K562 (cell line): Measurements from ENCODE around the gene KLHDC2. TPM values are rescaled to one million over a fixed set of nuclear protein-coding genes. Genes with fewer than 3 reads are reported as not detected.
A peak's percentile ranks its signal among the peaks of the same experiment; 100 is the strongest.

Source experiments
- ATF4 ChIP-seq: fragments of 450-650 bp; formaldehyde crosslinking; IDR thresholded peaks from 2 replicates; pipeline ENCODE4 v1.4.0; 2022; ENCODE audit warnings: mild to moderate bottlenecking, moderate library complexity
- BCOR ChIP-seq: fragments of 450-650 bp; IDR thresholded peaks from 2 replicates; pipeline ENCODE4 v1.6.1; 2016
- E2F5 ChIP-seq: sonication (generic); formaldehyde crosslinking; IDR thresholded peaks from 2 replicates; pipeline ENCODE4 v1.8.0; 2022; ENCODE audit warnings: mild to moderate bottlenecking, missing genetic modification reagents
- ETS2 ChIP-seq: IDR thresholded peaks from 2 replicates; pipeline ENCODE4 v1.6.1; 2016; ENCODE audit warnings: borderline replicate concordance, missing genetic modification characterization, mild to moderate bottlenecking, moderate library complexity, missing compliant biosample characterization; ENCODE audit not compliant: poor library complexity, severe bottlenecking
- FOXA1 ChIP-seq: fragments of 450-650 bp; IDR thresholded peaks from 2 replicates; pipeline ENCODE4 v1.6.1; 2016; ENCODE audit warnings: mild to moderate bottlenecking, borderline replicate concordance
- HOXB6 ChIP-seq: fragments of 250-450 bp; sonication (Bioruptor Pico); IDR thresholded peaks from 2 replicates; pipeline ENCODE4 v1.5.1; 2022; ENCODE audit warnings: mild to moderate bottlenecking, borderline replicate concordance
- KLF13 ChIP-seq: fragments of 450-650 bp; IDR thresholded peaks from 2 replicates; pipeline ENCODE4 v1.6.1; 2016; ENCODE audit warnings: missing genetic modification characterization, low read depth, mild to moderate bottlenecking, missing compliant biosample characterization, moderate library complexity, borderline replicate concordance
- NCOR1 ChIP-seq: fragments of 450-650 bp; IDR thresholded peaks from 2 replicates; pipeline ENCODE4 v1.6.1; 2016; ENCODE audit warnings: mild to moderate bottlenecking, moderate library complexity
- NFE2L1 ChIP-seq: fragments of 450-650 bp; IDR thresholded peaks from 2 replicates; pipeline ENCODE4 v1.6.1; 2016; ENCODE audit warnings: missing genetic modification characterization, low read depth, mild to moderate bottlenecking, missing compliant biosample characterization, moderate library complexity, borderline replicate concordance
- NFIC ChIP-seq: fragments of 450-650 bp; IDR thresholded peaks from 2 replicates; pipeline ENCODE4 v1.6.1; 2017; ENCODE audit warnings: mild to moderate bottlenecking, inconsistent platforms
- PTRF ChIP-seq: fragments of 450-650 bp; IDR thresholded peaks from 2 replicates; pipeline ENCODE4 v1.6.1; 2016; ENCODE audit warnings: mild to moderate bottlenecking, missing genetic modification characterization, missing compliant biosample characterization
- RBM15 ChIP-seq: fragments of 200-400 bp; formaldehyde crosslinking; IDR thresholded peaks from 2 replicates; pipeline ENCODE4 v1.6.1; 2018; ENCODE audit warnings: mild to moderate bottlenecking, low read length, moderate library complexity; ENCODE audit not compliant: insufficient read depth
- RERE ChIP-seq: sonication (generic); formaldehyde crosslinking; IDR thresholded peaks from 2 replicates; pipeline ENCODE4 v1.8.0; 2023; ENCODE audit warnings: missing genetic modification reagents, mild to moderate bottlenecking, borderline replicate concordance
- SIX5 ChIP-seq, 2 experiments: IDR thresholded peaks; 2 replicates each; pipeline ENCODE4 v1.6.1; 2011; ENCODE audit warnings: low read length in 2 of 2, borderline replicate concordance in 1 of 2, low read depth in 1 of 2, mild to moderate bottlenecking in 1 of 2, moderate library complexity in 1 of 2; ENCODE audit not compliant: insufficient read depth in 1 of 2
- SOX6 ChIP-seq: fragments of 450-650 bp; IDR thresholded peaks from 2 replicates; pipeline ENCODE4 v1.6.1; 2014; ENCODE audit warnings: mild to moderate bottlenecking
- TGIF2 ChIP-seq: sonication (generic); formaldehyde crosslinking; IDR thresholded peaks from 2 replicates; pipeline ENCODE4 v1.8.1; 2022; ENCODE audit warnings: mild to moderate bottlenecking, missing genetic modification reagents, moderate library complexity
- YY1 ChIP-seq, 3 experiments: IDR thresholded peaks; 2 replicates each; pipeline ENCODE4 v1.6.1; 2011; ENCODE audit warnings: low read length in 2 of 3, mild to moderate bottlenecking in 2 of 3, moderate library complexity in 2 of 3, borderline replicate concordance in 1 of 3, control low read depth in 1 of 3, low read depth in 1 of 3; ENCODE audit not compliant: insufficient read depth in 3 of 3, insufficient replicate concordance in 2 of 3, control insufficient read depth in 1 of 3, insufficient read length in 1 of 3; ENCODE audit errors: extremely low read depth in 1 of 3
- ZNF23 ChIP-seq: fragments of 250-450 bp; sonication (Bioruptor Pico); IDR thresholded peaks from 2 replicates; pipeline ENCODE4 v1.4.0; 2020; ENCODE audit warnings: mild to moderate bottlenecking
- ZNF445 ChIP-seq: fragments of 250-450 bp; sonication (Bioruptor Pico); IDR thresholded peaks from 2 replicates; pipeline ENCODE4 v1.4.0; 2020; ENCODE audit warnings: low read depth, mild to moderate bottlenecking, moderate library complexity
- ZNF76 ChIP-seq: fragments of 250-450 bp; sonication (Bioruptor Pico); IDR thresholded peaks from 2 replicates; pipeline ENCODE4 v1.4.0; 2020; ENCODE audit warnings: mild to moderate bottlenecking, moderate library complexity, borderline replicate concordance
- polyA plus RNA-seq, 8 experiments: library from polyadenylated mRNA; depleted of rRNA in 4 of 8; stranded (reverse) in 5 of 8; unstranded in 3 of 8; fragments of >200 nt; fragmentation: Nextera tagmentation in 2 of 8; fragmentation: Illumina TruSeq in 1 of 8; extraction: Ambion mirVana in 2 of 8; extraction: Trizol in 1 of 8; gene quantifications; 2 replicates each; pipeline versions ENCODE4 v1.2.1 to v1.2.3, GENCODE V29; 2011 to 2014; ENCODE audit warnings: inconsistent platforms in 1 of 8, missing spikeins in 1 of 8
- total RNA-seq, 7 experiments: library from RNA; depleted of rRNA in 6 of 7; stranded (reverse); fragments of >200 nt in 6 of 7; fragmentation: Illumina TruSeq in 2 of 7; extraction: Trizol in 2 of 7; gene quantifications; 2 replicates each; pipeline versions ENCODE4 v1.2.1 to v1.2.3, GENCODE V29; 2011 to 2021; ENCODE audit warnings: low replicate concordance in 1 of 7

The KLHDC2 gene
- total and polyA plus RNA-seq, 9 of the 15 experiments (the other 6 are each of a cell fraction or from before 2014, with no cell fraction given): 6.3 to 41.7 (median 20.0) TPM

- no peak for TF ChIP-seq ZNF76 (CRISPR knock-in tag)
- no peak for TF ChIP-seq SIX5 (IDR thresholded peaks at IDR 0.05; ENCODE audit: borderline replicate concordance in 1 of 2, insufficient read depth in 1 of 2, low read depth in 1 of 2, low read length in 2 of 2)
- no peak for TF ChIP-seq ETS2
- TF ChIP-seq HOXB6 (CRISPR knock-in tag): no peak
- TF ChIP-seq TGIF2 (CRISPR knock-in tag): 0 out of 2 replicates have a peak, but pooled peaks have one; percentile 80
- no peak for TF ChIP-seq NFIC
- peak in 2 of 3 experiments; percentile 35 to 38 for TF ChIP-seq YY1 (IDR thresholded peaks at IDR 0.05; ENCODE audit: borderline replicate concordance in 1 of 3, control insufficient read depth in 1 of 3, extremely low read depth in 1 of 3, insufficient read depth in 3 of 3, insufficient read length in 1 of 3, insufficient replicate concordance in 2 of 3, low read depth in 1 of 3, low read length in 2 of 3)
- no peak for TF ChIP-seq FOXA1
- TF ChIP-seq E2F5 (CRISPR knock-in tag): no peak
- no peak for TF ChIP-seq ZNF445 (CRISPR knock-in tag)
- TF ChIP-seq NFE2L1: no peak
- no peak for TF ChIP-seq RERE (CRISPR knock-in tag)
- no peak for TF ChIP-seq KLF13
- no peak for TF ChIP-seq RBM15
- TF ChIP-seq ATF4 (CRISPR knock-in tag): no peak
- TF ChIP-seq PTRF: no peak
- no peak for TF ChIP-seq BCOR
- no peak for TF ChIP-seq NCOR1
- no peak for TF ChIP-seq ZNF23 (CRISPR knock-in tag)
- no peak for TF ChIP-seq SOX6
These were observed 558 bp downstream of the KLHDC2 start (continued) for GRCh38 chr14:49768301-49769121.
